GM18499 (cell line): Measurements from ENCODE around the gene PRPF8.

Experiments used
- ATAC-seq: cut with Tn5 transposase; IDR thresholded peaks from one replicate; pipeline ENCODE4 v1.9.1; 2021; ENCODE audit warnings: moderate number of reproducible peaks; ENCODE audit not compliant: insufficient read depth, unreplicated experiment

The PRPF8 gene

GRCh38 chr17:1646199-1646875 lies 38.3 kb downstream of the PRPF8 start:
- no peak for ATAC-seq

GRCh38 chr17:1645207-1646171 lies 39.2 kb downstream of the PRPF8 start, which contains the start of gene SCARF1:
Gene SCARF1 (minus strand): TSS chr17:1645732. CDS start chr17:1645697, 35 bp downstream.
- no peak for ATAC-seq

- ATAC-seq = no peak
These were observed 40.0 kb downstream of the PRPF8 start for GRCh38 chr17:1644493-1645206.

DNA sequence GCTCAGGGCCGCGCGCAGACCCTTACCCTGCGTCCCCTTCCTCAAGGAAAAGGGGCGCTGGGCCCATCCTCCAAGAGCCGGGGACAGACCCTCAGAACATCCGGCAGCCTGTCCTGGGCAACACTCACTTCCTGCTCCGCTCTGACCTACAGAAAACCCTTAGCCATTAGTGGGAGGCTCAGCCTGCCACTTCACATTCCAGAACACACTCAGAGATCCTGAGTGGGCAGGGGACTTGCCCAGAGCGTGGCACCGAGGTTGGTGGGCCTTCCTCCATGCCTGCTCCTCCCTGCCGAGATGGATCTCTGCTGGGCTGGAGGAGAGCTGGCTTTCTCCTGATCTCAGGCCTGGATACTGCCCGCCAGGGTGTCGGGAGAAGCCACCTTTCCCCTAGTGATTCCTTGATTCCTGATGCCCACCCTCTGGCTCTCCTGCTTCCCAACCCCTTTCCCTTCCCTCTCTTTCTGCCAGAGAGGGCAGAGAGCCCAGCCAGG lies 40.6 kb downstream of the PRPF8 start:
- no peak for ATAC-seq

GRCh38 chr17:1643293-1643998 lies 41.2 kb downstream of the PRPF8 start:
- no peak for ATAC-seq

DNA sequence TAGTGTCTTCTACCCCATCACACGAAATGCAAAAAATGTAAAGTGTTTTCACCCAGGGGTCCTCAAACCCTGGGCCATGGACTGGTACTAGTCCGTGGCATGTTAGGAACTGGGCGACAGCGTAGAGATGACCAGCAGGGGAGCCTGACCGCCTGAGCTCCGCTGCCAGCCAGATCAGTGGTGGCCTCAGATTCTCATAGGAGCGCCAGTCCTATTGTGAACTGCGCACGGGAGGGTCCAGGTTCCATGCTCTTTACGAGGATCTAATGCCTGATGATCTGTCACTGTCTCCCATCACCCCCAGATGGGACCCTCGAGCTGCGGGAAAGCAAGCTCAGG lies 43.6 kb downstream of the PRPF8 start:
- ATAC-seq = no peak

DNA sequence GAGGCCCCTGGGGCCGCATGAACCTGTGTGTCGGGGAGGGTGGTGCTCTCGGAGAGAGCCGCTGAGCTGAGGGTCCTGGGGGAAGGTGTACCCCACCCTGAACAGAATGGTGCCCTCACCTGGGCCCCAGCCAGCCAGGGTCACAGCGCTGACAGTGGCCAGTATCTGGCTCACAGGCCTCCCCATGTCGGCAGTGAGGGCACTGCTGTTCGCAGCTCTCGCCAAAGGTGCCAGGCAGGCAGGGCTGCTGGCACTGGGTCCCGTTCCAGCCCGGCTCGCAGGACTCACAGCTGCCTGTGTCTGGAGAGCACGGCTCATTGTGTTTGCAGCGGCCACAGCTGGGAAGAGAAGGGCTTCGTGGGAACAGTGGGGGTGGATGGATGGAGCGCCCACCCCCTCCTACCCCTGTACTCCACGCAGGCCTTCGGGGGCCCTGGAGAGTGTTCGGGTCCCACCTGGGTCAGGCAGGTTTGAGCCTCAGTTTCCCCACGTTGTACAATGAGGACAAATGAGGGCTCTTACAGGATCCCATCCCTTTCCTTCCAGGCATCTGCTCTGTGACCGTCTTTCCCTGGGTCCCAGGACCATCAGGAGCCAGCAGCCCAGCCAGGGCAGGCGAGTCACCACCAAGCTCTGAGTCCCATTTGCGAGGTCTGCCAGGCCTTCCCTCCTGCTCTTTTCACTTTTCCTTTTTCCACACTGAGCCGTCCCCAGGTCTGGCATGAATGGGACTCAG lies 44.2 kb downstream of the PRPF8 start:
- no peak for ATAC-seq

GRCh38 chr17:1639549-1640180 lies 45.0 kb downstream of the PRPF8 start:
- ATAC-seq = no peak

DNA sequence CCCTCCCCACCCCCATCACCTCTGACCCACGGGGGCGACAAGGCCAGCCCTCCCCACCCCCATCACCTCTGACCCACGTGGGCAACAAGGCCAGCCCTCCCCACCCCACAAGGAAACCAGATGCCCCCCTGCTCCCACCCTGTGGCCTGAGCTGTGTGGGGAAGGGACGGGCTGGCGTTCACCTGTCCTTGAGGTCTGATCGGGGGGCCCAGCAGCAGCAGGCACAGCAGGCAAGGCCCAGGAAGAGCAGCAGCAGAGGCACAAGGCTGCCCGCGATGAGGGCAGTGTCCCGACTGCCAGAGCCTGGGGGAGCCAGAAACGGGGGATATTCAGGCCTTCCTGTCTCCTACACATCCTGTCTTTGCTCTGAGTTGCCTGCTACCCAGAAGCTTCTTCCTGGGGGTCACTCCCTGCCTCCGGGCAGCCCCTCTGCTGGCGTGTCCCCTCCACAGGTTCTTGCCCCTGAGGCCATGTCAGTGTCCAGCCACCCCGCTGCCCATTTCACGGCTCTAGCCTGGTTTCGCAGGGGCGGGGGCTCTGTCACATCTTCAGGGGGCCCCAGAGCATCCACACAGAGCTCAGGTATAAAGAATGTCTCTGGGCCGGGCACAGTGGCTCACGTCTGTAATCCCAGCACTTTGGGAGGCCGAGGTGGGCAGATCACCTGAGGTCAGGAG lies 45.9 kb downstream of the PRPF8 start:
- no peak for ATAC-seq

GRCh38 chr17:1638171-1638590 lies 46.5 kb downstream of the PRPF8 start:
- ATAC-seq = no peak

- ATAC-seq = no peak
These were observed 47.9 kb downstream of the PRPF8 start for GRCh38 chr17:1636732-1637285.

DNA sequence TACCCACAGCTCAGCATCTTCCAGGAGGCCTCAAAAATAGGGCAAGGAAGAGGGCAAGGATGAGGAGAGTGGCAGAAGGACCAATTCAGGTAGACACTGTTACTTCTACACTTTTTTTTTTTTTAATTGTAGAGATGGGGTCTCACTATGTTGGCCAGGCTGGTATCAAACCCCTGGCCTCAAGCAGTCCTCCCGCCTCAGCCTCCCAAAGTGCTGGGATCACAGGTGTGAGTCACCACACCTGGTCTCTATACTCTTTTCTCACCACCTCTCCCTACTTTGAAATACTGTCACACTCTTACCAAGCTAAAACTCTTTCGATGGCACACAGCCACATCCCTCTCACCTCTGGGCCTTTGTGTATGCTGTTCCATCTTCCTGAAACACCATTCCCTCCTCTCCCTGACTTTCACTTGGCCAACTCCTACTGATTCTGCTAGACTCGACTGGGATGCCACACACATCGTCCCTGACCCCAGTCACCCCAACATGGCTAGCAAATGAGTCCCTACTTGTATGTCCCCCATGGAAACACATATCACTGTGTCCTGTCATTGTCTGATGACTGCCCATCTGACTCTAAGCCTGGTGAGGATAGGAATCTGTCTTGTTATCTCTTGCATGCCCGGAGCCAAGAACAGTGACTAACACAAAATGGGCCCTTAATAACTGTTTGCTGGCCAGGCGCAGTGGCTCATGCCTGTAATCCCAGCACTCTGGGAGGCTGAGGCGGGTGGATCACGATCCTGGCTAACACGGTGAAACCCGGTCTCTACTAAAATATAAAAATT lies 48.8 kb downstream of the PRPF8 start:
- ATAC-seq = no peak

DNA sequence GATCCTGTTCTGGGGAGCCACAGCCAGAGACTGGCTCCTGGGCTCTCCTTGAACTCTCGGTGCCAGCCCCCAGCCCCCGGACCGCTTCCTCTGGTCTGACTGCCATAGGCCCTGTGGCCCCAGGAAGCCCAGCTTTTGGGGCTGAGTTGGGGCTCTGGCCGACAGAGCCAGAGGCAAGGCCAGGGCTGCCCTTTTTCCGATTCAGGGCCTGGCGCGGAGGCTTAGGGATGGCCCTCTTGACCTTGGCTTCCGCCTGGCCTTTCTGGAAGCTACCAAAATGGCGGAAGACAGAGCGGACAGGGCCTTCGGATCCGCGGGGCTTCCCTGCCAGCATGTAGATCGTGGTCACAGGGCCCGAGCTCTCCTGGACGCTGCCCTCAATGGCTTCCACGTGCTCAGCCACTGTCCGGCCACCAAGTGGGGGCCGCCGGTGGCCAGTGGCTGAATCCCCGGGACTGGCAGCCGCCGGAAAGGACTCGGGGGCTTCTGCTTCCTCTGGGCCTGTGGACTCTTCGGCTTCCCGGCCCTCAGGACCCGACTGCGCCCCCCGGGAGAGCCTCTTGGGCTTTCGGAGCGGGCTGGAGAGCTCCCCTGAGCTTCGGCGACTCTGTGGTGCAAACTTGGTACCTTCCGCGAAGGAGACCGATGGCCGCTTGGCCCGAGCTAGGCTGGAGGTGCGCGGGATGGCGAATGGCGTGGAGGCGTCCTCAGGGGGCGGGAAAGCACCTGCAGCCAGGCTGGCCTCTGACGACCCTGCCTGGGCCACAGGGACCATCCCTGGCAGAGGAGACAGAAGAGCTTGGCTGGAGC lies 49.6 kb downstream of the PRPF8 start:
- no peak for ATAC-seq

GRCh38 chr17:1630662-1631061 lies 54.0 kb downstream of the PRPF8 start:
- no peak for ATAC-seq

DNA sequence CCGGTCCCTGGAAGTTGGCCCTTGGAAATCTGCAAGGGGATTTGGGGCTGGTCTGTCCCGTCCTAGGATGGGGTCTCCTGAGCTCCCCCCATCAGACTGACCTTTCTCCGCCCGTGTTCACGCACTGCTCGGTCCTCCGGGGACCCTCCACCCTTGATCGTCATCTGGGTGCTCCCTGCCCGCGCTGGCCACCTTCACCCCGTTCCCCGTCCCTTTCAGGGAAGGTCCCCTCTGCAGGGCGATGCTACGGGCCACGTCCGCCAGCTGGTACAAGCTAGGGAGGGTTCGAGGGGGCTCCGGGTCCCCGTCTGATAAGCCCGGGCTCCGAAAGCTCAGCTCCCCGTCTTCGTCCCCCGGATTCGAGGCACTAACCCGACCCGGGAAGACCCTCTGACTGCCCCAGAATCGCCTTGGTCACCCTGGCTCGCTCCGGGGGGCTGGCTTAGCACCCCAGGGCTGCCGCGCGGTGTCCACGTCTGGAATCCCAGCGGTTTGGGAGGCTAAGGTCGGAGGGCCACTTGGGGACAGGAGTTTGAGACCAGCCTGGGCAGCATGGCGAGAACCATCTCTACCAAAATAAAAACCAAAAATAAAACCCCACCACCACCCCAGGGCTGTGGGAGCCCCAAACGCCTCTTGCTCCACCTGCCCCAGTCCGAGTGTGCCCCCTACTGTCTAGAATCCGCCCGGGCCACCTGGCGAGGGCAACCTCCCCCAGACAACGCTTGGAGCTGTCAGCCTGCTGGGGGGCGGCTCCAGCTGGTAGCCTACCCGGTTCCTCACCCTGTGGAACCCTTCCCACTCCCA lies 55.0 kb downstream of the PRPF8 start:
- no peak for ATAC-seq
